HG02970 (cell line): ENCODE measurements around the gene IER5.

ENCODE experiments used
- ATAC-seq: cut with Tn5 transposase; IDR thresholded peaks from one replicate; pipeline ENCODE4 v1.9.1; 2021; ENCODE audit warnings: mild to moderate bottlenecking, moderate library complexity, moderate number of reproducible peaks; ENCODE audit not compliant: unreplicated experiment, low FRiP score

The IER5 gene

GRCh38 chr1:181075766-181076350 is 12.6 kb upstream of the IER5 start:
- ATAC-seq, result no peak

DNA sequence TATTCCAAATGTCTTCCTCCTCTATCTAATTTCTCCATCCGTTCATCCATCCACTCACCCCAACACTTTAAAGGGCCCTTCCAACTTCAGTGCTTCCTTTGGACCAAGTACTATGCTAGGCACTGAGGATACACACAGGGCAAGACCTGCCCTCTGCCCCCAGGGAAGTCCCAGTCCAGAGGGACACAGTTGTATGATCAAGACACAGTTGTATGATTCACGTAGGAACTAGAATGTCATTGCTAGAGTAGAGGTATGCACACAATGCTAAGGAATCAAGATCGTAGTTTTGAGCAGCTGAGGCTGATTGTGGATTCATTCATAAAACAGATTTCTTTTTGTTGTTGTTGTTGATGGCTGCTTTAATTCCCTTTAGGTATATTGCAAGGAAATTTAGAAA is 11.6 kb upstream of the IER5 start:
- no peak for ATAC-seq

DNA sequence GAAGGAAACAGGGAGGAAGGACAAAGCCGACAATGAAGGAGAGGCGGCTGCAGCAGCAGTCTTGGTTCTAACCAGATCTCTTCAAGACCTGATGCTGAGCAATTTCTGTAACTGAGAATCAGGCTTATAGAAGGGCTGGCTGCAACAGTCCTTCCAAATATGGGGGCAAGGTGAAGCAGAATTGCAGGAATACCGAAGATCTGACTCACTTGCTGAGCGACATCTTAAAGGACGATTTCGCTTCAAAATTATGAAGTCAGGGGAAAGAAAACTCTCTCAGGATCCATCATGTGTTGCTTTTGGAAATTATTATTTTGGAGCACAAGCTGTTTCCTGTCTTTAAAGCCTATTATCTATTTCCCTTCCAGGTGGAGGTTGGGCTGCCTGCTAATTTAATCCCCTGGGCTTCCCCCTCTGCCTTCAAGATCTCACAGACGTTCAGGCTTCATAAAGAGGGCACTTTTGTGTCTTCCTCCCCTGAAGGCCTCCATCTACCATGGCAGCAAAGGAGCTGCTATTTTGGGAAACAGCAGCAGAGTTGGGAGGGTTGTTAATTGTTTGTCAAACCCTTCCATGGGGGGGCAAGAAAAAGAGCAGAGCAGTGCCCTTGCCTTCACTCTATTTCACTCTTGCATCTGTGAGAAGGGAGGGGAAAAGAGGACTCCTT is 10.8 kb upstream of the IER5 start:
- ATAC-seq, result no peak

DNA sequence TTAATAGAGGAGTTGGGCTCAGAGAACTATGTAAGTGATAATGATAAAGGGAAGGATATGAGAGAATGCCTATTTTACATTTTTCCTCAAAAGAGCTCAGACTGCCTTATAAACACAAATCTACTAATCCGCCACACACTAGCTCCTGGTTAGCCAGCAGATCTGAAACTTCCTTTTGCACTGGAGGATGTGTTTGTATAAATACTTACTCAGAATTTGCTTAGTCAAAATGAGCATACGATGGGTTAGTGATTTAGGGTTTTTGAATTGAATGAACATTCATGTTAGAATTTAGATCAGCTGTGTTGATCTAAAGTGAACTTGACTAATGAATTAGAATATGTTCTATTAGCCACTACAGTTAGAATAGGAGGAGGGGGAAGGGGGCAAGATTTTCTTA is 9.1 kb upstream of the IER5 start:
- no peak for ATAC-seq

DNA sequence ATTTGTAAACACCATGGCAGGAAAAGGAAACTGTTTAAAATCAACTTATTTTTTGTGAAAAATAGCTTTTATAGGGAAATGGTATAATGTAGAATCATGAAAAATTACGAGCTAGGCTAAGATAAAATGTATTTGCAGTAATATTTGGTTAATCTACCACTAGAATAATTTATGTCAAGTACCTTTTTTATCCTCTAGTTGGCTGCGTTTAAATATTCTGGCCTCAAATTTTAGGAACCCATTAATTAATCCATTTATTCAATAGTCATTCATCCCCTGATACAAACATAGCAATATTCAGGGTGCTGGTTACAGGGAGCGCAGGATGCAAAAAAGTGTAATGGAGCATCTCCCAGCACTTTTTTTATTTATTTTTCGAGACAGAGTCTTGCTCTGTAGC is 8.6 kb upstream of the IER5 start:
- ATAC-seq, result no peak

GRCh38 chr1:181080556-181080955 is 7.9 kb upstream of the IER5 start:
- no peak for ATAC-seq

DNA sequence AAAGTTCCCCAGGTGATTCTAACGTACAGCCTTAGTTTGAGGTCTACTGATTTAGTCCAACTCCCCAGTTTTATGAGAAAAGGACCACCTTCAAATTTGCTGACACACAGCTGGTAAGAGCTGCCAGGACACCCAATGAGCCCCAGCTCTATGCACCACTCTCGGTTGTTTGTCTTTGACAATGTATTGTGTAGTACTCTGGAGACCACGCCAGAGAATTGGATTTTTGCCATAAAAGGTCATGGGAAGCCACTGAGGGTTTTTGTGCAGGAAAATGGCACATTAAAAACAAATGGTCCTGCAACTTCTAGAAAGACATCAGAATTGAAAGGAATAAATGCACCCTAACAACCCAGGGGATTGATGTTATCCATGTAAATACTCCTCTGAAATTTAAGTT is 7.1 kb upstream of the IER5 start:
- no peak for ATAC-seq

DNA sequence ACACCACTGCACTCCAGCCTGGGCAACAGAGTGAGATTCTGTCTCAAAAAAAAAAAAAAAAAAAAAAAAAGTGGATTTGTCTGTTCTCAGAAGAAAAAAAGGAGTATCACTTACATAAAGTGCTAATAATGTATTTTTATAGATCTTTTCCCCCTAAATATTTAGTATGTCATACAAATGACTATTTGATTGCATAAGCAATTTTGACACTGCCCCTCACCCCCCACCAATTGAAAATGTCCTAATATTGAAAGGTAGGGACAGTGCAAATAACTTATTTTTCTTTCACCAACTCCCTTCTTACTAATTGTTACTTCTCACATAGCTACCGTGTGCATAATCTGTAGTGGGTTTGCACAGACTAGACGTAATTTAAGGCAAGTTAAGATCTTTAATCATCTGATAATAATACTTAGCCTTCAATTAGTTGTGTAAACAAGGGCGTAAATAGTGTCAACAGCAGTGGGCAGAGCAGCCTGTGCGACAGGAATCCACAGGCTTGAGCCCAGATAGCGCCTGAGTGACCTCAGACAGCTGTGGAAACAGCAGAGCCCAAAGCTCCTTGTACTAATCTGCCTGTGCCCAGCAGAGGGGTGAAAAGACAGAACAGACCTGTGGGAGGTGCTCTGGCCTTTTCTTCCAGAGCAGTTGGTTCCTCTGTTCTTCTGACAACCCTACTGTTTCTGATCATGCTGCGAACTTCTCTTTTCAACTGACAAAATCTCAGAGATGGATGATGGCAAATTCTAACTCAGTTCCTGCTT is 4.5 kb upstream of the IER5 start:
- ATAC-seq, result no peak

- no peak for ATAC-seq
Observed at GRCh38 chr1:181084606-181084969, 3.9 kb upstream of the IER5 start.

- ATAC-seq, result no peak
Observed at GRCh38 chr1:181086091-181086490, 2.4 kb upstream of the IER5 start.

DNA sequence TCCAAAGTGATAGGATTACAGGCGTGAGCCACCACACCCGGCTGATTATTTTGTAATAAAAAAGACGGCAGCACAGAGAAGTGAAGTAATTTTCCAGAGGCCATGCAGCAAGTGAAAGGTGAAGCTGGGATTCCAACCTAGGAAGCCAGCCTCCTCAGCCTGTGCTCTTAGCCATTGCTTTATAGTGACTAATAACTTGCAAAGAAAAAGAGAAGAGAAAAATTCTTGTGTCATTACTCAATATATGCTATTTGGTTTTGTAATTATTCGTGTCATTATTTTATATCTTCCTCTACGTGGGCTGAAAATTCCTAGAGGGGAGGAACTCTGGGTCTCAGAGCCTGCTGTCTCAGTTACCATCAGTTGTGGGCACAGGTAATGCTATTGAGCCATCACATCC is 1.6 kb upstream of the IER5 start:
- no peak for ATAC-seq

GRCh38 chr1:181087400-181087901 is 1.0 kb upstream of the IER5 start:
- ATAC-seq, result no peak

- peak; percentile 13 for ATAC-seq
Observed at GRCh38 chr1:181089017-181089675, 646 bp downstream of the IER5 start.

GRCh38 chr1:181089676-181090544 is 1.4 kb downstream of the IER5 start:
- peak; percentile 25 for ATAC-seq

DNA sequence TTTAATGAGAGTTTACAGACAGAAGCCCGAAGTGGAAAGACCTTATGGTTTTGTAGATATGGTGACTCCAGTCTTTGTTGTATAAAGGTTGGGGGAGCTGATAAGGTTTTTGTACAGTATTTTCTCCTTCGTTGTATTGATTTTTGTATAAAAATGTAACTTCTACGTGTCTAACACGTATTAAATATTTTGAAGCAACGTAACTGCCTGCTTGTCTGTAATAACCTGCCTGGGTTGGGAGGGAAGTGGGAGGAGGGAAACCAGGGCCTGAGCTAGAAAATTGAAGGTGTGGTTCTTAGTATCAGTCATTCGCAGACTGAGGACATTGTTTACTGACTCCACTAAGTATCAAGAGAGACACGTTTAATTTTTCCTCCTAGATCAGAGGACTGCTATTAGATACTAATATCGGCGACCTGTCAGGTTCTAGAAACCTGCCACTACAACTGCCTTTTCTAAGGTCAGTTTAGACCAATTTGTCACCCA is 2.2 kb downstream of the IER5 start:
- no peak for ATAC-seq

DNA sequence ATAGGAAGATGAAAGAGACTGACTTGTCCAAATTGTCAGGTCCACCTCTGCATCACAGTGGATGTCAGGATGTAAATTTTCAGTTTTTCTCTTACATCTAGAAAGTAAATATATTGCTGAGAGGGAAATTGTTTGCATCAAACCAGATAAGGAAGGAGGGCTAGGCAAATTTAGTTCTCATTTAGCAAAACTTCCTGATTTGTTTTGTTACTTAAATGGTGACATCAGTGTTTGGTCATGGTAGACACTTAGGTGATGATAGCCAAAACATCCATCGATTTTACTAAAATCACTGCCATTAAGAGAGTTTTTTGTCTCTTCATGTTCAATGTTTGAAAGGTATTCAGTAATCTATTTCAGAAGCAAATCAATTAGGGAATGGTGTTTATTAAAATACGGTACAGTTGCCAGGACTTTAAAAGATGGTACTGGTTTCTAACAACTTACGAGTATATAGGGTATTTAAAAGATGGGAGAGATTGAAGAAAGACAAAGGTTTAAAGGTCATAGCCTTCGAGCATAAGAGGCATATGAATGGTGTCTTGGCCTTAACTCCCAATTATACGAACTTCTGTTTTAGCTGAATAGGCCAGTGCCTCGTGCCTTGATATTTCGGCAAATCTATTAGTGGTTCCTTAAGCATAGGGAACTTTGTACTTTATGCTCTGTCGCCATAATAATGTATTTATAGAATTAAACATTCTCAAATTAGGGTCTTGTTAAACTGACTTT is 3.0 kb downstream of the IER5 start:
- ATAC-seq, result no peak

- no peak for ATAC-seq
Observed at GRCh38 chr1:181092056-181092455, 3.6 kb downstream of the IER5 start.

DNA sequence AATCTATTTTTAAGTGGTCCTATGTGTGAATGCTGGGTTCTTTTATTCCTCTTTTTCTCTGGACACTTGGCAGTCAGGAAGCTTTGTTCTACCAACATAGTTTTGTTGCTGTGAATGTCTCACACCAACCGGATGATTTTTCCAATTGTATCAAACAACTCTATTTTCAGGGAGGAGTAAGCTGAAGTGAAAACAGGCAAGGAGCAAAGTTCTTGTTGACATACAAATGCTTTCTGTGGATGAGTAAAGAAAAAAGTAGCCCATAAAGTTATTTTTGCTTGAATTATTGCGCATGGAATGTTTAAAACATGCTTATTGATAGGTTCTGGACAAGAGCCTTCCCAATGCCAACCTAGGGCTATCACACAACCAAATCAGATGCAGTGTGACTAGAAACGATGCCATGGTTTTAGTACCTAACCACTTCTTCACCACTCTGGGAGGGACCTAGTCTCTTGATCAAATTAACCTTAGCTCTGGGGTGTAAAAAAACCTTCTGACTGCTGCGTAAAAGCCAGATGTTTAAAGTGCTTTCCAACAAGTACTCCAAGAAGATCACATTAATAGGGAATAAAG is 4.5 kb downstream of the IER5 start:
- no peak for ATAC-seq
